Pancreas (tissue), 10 donors: ENCODE data around the gene EBF4. TPM values are rescaled to one million over a fixed set of nuclear protein-coding genes. Genes with fewer than 3 reads are reported as not detected.
"Not testable (repeated sequence)": the region's sequence is repeated elsewhere in the genome, so short reads cannot be mapped to it uniquely, and the experiment has no call there.

Experiments used
- ATAC-seq, 4 donors: fragments of 200-7000 bp; cut with Tn5 transposase; one replicate each; pipeline versions ENCODE4 v1.8.0 to v1.9.1; 2020; ENCODE audit warnings: mild to moderate bottlenecking in 4 of 4, moderate library complexity in 4 of 4
- DNase-seq, 6 donors: peaks; one replicate each; pipeline ENCODE4 v3.0.0-alpha.2; 2020
- FAIRE-seq: peaks from 2 replicates; lab custom pipeline; 2012; peaks lifted over from hg19 to GRCh38; lab: Jason Lieb, UNC
- H3K27ac ChIP-seq, 4 donors: fragments of 200-600 bp; sonication (generic); 1 replicate in 3 of 4; 2 replicates in 1 of 4; pipeline versions ENCODE4 v1.5.0 to v1.8.0; 2020
- H3K27me3 ChIP-seq, 4 donors: fragments of 200-600 bp; one replicate each; pipeline ENCODE4 v1.8.0; 2021
- H3K36me3 ChIP-seq, 3 donors: fragments of 200-600 bp; sonication (generic) in 1 of 3; one replicate each; pipeline versions ENCODE4 v1.5.0 to v1.8.0; 2020 to 2021
- H3K4me1 ChIP-seq, 3 donors: fragments of 200-600 bp; one replicate each; pipeline ENCODE4 v1.8.0; 2021
- H3K4me3 ChIP-seq, 4 donors: fragments of 200-600 bp; sonication (generic) in 2 of 4; one replicate each; pipeline versions ENCODE4 v1.5.0 to v1.8.0; 2020 to 2021
- H3K9me3 ChIP-seq, 4 donors: fragments of 200-600 bp; one replicate each; pipeline ENCODE4 v1.8.0; 2021
- WGBS, 2 donors: extraction: QIAGEN DNeasy Blood & Tissue Kit; methylation state at CpG; one replicate each; pipeline ENCODE4 v1.1.7; 2013; 5-methylcytosine and 5-hydroxymethylcytosine counted together
- intact Hi-C, 3 donors: fragments of 100-400 bp; cut with DNase I; formaldehyde crosslinking; loops; one replicate each; pipeline versions ENCODE4 v1.11.1 to v1.14.2; 2022
- polyA plus RNA-seq, 2 donors: library from polyadenylated mRNA; stranded (reverse); fragments of 200-250 nt; gene quantifications; one replicate each; pipeline ENCODE4 v1.2.3, GENCODE V29; 2013
- total RNA-seq, 6 donors: library from RNA; stranded (reverse); fragmentation: NEBNext Ultra II Directional in 4 of 6; extraction: Animal tissue kit (Norgen Biotek cat#: 25700) in 4 of 6; gene quantifications; one replicate each; pipeline versions ENCODE4 v1.2.1 to v1.2.4, GENCODE V29; 2021 to 2023
- TF ChIP-seq, protein P1 (sequence below), 4 donors: fragments of 200-600 bp; sonication (generic) in 3 of 4; IDR thresholded peaks; one replicate each; pipeline versions ENCODE4 v1.5.0 to v1.8.0; 2021; ENCODE audit warnings: antibody characterized with exemption in 4 of 4
- donor health status: healthy with polysubstance abuse.
- donor health status: DM: no; HTN: no; CAD: no; lungs with moderate emphysema.
- donor health status: DM: no; HTN: no; CAD: no.
- donor health status: control.
- donor health status: control.
- donor health status: Bipolar disorder and iron deficiency.
- donor health status: DM: yes; HTN: yes; CAD: no.
- donor health status: DM: no; HTN: no; CAD: no.
- donor health status: DM: no; HTN: no; CAD: no.
- donor health status: DM: yes; HTN: yes; CAD: no.

EBF4 gene
- total and polyA plus RNA-seq, 8 donors, result 6.8 to 25.3 (median 9.6) TPM

DNA sequence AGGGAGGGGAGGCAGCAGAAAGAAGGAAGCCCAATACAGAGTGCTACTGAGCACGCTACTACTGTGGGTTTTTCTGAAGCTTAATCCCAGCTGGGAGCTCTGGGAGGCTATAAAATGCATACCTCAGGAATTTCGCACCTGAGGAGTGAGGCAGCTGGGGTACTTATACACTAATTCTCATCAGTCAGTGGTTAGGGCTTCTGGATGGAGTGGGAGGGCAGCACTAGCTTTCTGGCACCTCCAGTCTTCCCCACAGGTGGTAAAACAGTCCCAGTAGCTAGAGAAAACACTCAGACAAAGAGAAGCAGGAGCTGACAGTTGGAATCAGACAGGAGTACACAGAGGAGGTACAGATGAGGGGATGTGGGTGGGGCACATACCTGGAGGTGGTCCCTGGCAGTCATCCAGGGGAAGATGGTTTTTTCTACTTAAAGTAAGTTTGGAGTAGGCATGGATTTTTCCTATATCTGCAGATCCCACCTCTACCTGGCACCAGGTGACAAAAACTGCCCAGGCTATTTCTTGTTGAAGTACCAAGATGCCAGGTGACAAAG, 70.1 kb downstream of the EBF4 start:
- H3K4me1 ChIP-seq, result peaks cover 0 to 3% (median under 1%) of the 10 kb centered on the region in 3 donors
- H3K27me3 ChIP-seq, result no peaks in the 10 kb centered on the region
- H3K36me3 ChIP-seq, result no peaks in the 10 kb centered on the region
- no peaks in the 10 kb centered on the region for H3K9me3 ChIP-seq
- no peak overlapping the region for H3K4me3 ChIP-seq
- ATAC-seq (no peak), FAIRE-seq (no peak), DNase-seq (no peak)
- TF ChIP-seq, protein P1, sequence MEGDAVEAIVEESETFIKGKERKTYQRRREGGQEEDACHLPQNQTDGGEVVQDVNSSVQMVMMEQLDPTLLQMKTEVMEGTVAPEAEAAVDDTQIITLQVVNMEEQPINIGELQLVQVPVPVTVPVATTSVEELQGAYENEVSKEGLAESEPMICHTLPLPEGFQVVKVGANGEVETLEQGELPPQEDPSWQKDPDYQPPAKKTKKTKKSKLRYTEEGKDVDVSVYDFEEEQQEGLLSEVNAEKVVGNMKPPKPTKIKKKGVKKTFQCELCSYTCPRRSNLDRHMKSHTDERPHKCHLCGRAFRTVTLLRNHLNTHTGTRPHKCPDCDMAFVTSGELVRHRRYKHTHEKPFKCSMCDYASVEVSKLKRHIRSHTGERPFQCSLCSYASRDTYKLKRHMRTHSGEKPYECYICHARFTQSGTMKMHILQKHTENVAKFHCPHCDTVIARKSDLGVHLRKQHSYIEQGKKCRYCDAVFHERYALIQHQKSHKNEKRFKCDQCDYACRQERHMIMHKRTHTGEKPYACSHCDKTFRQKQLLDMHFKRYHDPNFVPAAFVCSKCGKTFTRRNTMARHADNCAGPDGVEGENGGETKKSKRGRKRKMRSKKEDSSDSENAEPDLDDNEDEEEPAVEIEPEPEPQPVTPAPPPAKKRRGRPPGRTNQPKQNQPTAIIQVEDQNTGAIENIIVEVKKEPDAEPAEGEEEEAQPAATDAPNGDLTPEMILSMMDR (IDR thresholded peaks at IDR 0.05), result no peak
- intact Hi-C loops, result no loop called here
- no peak overlapping the region for H3K27ac ChIP-seq
- WGBS, 2 donors, result 37 to 45% methylated on average over 2 of the region's 2 CpGs

DNA sequence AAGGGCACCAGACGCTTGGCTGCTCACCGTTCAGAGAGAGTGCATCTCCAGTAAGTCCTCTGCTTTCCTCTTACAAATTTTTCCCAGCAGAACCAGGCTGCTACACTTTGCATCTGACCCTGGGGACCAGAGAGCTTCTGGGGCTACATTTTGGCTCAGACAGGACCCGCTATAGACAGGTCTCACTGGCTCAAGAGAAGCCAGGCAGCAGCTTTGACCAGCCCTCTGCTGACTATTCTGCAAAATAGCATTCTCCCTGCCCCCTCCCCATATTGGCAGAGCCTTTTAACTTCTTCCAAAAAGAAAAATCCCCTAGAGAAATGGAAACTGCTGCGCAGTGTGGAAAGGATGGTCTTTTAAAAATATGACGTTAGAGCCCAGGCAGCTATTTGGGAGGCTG, 70.6 kb downstream of the EBF4 start:
- Histone ChIP-seq H3K4me1 (peaks cover 4 to 8% (median 6%) of the 10 kb centered on the region in 3 donors), H3K9me3 (no peaks in the 10 kb centered on the region), H3K4me3 (no peak overlapping the region), H3K36me3 (no peaks in the 10 kb centered on the region), H3K27ac (no peak overlapping the region), H3K27me3 (no peaks in the 10 kb centered on the region)
- intact Hi-C loops, result no loop called here
- ATAC-seq (no peak), FAIRE-seq (no peak), DNase-seq (no peak)
- TF ChIP-seq, protein P1 (IDR thresholded peaks at IDR 0.05), result no peak
- WGBS, 2 donors, result 46 to 55% methylated on average over 5 of the region's 5 CpGs

- Histone ChIP-seq H3K9me3 (no peaks in the 10 kb centered on the region), H3K4me3 (peak overlapping the region in 1 of 4 donors; percentile 17), H3K4me1 (peaks cover 6 to 11% (median 10%) of the 10 kb centered on the region in 3 donors), H3K27me3 (no peaks in the 10 kb centered on the region), H3K27ac (peak overlapping the region; percentile 43 to 76 (median 58)), H3K36me3 (no peaks in the 10 kb centered on the region)
- DNase-seq (peak; percentile 87 to 96 (median 90)), ATAC-seq (peak; percentile 98 to 99 (median 99)), FAIRE-seq (no peak)
- TF ChIP-seq, protein P1 (IDR thresholded peaks at IDR 0.05), result no peak
- 23 to 29% methylated on average over 14 to 15 of the region's 15 CpGs for WGBS, 2 donors
- intact Hi-C loops, result no loop called here
These were observed 75.4 kb downstream of the EBF4 start for GRCh38 chr20:2767768-2768631.

- peaks cover 6 to 11% (median 10%) of the 10 kb centered on the region in 3 donors for H3K4me1 ChIP-seq
- TF ChIP-seq, protein P1 (IDR thresholded peaks at IDR 0.05), result no peak
- H3K4me3 ChIP-seq, result no peak overlapping the region
- ATAC-seq, result peak; percentile 5 to 45 (median 29)
- H3K27ac ChIP-seq, result peak overlapping the region in 3 of 4 donors; percentile 49 to 76 (median 68)
- intact Hi-C loops, result no loop called here
- no peak for FAIRE-seq
- no peak for DNase-seq
- H3K27me3 ChIP-seq, result no peaks in the 10 kb centered on the region
- H3K9me3 ChIP-seq, result no peaks in the 10 kb centered on the region
- WGBS, 2 donors, result 33 to 39% methylated on average over 5 of the region's 5 CpGs
- no peaks in the 10 kb centered on the region for H3K36me3 ChIP-seq
These were observed 76.0 kb downstream of the EBF4 start for GRCh38 chr20:2768632-2769015.

DNA sequence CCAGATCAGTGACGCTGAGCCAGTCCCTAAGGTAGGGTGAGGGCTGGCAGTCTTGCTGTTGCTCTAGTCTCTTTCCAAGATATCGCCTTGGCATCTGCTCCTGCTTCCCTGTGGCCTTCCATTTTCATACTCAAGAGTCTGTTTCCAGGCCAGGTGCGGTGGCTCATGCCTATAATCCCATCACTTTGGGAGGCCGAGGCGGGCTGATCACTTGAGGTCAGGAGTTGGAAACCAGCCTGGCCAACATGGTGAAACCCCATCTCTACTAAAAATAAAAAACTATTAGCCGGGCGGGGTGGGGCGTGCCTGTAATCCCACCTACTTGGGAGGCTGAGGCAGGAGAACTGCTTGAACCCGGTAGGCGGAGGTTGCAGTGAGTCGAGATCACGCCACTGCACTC, 77.5 kb downstream of the EBF4 start:
- ATAC-seq, result not testable (repeated sequence)
- WGBS, 2 donors, result 95 to 97% methylated on average over 12 of the region's 12 CpGs

More for the DNA sequence above, 77.5 kb downstream of the EBF4 start:
- intact Hi-C loops, DNase-seq, H3K9me3 ChIP-seq, FAIRE-seq, H3K4me3 ChIP-seq, H3K27ac ChIP-seq, H3K36me3 ChIP-seq, H3K27me3 ChIP-seq: not testable (repeated sequence)
- H3K4me1 ChIP-seq, result peaks cover 6 to 11% (median 10%) of the 10 kb centered on the region in 3 donors
